22Rv1 (cell line): ENCODE measurements around the gene ADGRB3.
"Not testable (repeated sequence)": the region's sequence is repeated elsewhere in the genome, so short reads cannot be mapped to it uniquely, and the experiment has no call there.

Source experiments
- H3K27ac ChIP-seq: fragments of 450-650 bp; 2 replicates; pipeline ENCODE4 v1.5.1; 2017
- ZFX ChIP-seq: fragments of 450-650 bp; IDR thresholded peaks from 2 replicates; pipeline ENCODE4 v1.6.1; 2017; ENCODE audit warnings: antibody characterized with exemption, borderline replicate concordance
- TF ChIP-seq, protein P1 (sequence below): fragments of 450-650 bp; IDR thresholded peaks from 2 replicates; pipeline ENCODE4 v1.5.1; 2017; ENCODE audit warnings: mild to moderate bottlenecking

The ADGRB3 gene

DNA sequence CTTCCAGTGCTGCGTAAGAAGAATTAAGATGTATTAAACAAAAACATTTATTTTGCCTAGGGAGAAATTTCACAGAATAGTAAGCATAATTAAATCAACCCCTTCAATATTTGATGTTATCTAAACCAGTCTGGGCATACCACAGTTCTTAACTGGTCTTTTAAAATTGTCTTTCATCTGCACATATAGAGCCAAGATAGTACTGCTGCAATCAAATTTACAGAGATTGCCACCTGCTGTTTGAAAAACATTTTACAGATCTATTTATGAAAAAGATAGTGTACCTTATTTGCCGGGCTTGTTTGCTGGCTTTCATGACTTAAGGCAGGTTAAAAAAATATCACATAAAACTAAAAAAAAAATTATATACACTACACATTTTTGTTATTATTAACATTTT lies 323.2 kb downstream of the ADGRB3 start:
- H3K27ac ChIP-seq, result no peak overlapping the region
- TF ChIP-seq, protein P1, sequence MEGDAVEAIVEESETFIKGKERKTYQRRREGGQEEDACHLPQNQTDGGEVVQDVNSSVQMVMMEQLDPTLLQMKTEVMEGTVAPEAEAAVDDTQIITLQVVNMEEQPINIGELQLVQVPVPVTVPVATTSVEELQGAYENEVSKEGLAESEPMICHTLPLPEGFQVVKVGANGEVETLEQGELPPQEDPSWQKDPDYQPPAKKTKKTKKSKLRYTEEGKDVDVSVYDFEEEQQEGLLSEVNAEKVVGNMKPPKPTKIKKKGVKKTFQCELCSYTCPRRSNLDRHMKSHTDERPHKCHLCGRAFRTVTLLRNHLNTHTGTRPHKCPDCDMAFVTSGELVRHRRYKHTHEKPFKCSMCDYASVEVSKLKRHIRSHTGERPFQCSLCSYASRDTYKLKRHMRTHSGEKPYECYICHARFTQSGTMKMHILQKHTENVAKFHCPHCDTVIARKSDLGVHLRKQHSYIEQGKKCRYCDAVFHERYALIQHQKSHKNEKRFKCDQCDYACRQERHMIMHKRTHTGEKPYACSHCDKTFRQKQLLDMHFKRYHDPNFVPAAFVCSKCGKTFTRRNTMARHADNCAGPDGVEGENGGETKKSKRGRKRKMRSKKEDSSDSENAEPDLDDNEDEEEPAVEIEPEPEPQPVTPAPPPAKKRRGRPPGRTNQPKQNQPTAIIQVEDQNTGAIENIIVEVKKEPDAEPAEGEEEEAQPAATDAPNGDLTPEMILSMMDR, result peak; percentile 66
- no peak for TF ChIP-seq ZFX

DNA sequence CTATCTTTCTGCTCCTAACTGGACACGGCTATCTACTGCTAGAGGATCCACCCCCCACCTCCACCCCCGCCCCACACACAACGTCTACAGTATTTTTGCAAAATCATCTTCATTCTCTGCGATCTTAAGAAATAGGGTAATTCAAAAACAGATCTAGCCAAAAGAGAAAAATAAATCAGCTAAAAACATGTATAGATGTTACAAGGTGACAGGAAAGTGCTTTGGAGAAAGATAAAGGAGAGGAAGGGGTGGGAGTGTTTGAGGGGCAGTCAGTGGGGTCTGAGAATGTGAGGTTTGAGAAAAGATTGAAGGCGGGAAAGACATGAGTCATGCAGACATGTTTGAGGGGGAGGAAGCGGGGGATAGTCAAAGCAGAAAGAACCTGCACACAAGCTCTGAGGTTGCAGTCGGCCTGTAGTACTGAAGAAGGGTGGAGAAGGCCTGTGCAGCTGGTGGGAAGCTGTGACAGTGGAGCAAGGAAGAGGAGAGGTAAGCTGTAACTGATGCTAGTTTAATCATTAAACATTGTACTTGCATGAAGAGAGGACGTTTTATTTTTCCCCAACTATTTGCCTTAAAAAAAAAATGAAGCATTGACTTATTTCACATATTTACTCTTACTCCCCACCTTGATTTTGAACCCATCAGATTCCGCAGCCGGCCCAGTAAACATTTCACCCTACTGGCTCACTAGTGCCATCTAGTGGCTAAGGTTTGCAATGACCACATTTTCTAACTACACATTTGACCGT lies 332.6 kb downstream of the ADGRB3 start:
- H3K27ac ChIP-seq, result no peak overlapping the region
- TF ChIP-seq, protein P1, result peak; percentile 94
- no peak for TF ChIP-seq ZFX

- H3K27ac ChIP-seq, result no peak overlapping the region
- TF ChIP-seq, protein P1, result peak; percentile 61
- no peak for TF ChIP-seq ZFX
Measured at GRCh38 chr6:68968301-68968649, 333.2 kb downstream of the ADGRB3 start.

DNA sequence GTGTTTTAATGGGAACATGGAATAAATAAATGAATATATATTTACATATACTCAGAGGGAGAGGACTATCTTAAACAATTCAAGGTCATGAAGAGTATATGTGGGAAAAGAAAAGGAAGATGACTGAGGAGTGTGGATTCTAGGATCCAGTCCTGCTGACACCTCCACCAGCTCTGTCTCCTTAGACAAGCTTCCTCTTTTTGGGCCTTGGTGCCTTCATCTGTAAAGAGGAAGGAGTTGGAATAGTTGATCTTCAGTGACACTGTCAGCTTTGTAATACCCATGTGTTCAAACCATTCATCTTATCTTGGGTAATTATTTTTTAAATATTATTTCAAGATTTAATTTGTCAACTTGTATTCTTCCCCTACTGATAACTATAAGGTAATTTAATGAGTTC lies 338.0 kb downstream of the ADGRB3 start:
- H3K27ac ChIP-seq, result no peak overlapping the region
- TF ChIP-seq ZFX, result no peak
- TF ChIP-seq, protein P1, result no peak

DNA sequence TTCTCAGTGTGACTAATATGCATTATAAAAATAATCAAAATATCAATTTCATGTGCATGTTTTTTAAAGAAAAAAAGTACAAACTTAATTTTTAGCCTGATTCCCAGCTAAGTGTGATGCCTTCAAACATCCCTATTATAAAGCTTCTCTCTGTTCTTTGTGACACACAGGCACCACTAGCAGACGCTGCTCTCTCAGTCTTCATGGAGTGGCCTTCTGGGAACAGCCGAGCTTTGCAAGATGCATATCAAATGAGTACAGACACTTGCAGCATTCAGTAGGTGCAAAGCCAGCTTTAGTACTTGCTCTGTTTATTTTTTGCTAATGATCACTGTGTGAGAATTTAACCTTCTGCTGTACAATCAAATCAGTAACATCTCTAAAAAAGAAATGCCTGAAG lies 340.0 kb downstream of the ADGRB3 start:
- 0 out of 2 replicates have a peak overlapping the region, but pooled peaks have one; percentile 3 for H3K27ac ChIP-seq
- TF ChIP-seq ZFX, result no peak
- TF ChIP-seq, protein P1, result peak; percentile 78

DNA sequence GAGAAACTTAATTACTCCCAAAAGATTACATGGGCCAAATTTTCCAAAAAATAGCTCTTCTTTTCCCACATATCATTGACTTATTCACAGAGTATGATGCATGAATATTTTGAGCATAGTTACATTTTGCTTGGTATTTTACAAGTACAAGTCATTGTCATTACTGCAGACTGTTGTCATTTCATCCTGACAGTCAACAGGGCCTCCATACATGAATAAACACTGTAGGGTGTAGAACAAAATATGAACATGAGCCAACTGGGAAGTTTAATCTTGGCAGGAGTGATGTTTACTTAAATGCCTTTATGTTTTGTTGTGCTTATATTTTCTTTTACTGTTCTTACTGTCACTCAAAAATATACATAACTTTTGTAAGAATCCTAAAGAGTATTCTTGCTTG lies 340.7 kb downstream of the ADGRB3 start:
- H3K27ac ChIP-seq, result no peak overlapping the region
- no peak for TF ChIP-seq ZFX

DNA sequence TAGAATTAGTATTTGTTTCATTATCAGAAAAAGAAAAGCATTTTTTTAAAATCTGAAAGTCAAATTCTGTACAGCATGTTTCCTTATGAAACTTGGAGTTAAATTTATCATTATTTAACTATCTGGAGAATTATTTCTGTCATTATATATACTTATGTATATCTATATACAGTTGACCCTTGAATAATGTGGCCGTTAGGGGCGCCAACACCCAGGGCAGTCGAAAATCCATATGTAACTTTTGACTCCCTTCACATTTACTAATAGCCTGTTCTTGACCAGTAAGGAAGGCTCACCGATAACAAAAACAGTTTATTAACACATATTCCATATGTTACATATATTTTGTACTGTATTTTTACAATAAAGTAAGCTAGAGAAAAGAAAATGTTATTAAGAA lies 341.2 kb downstream of the ADGRB3 start:
- no peak overlapping the region for H3K27ac ChIP-seq
- TF ChIP-seq, protein P1, result peak; percentile 31
- TF ChIP-seq ZFX, result no peak

DNA sequence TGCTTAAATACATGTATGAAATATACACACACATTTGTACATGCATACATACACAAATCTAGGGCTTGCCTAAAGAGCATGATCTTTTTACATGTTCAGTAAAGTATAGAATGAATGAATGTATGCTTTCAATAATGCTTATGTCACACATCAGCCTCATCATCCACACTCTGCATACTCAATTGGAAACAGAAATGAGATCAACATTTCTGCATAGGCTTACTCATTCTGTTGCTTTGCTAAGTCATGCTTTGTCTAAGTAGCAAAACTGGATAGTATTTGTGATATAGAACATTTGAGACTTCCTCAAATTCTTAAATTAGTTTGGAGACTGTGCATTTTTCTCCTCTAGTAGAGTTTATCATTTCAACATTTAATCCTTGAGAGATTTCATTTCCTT lies 343.3 kb downstream of the ADGRB3 start:
- TF ChIP-seq, protein P1, result no peak
- TF ChIP-seq ZFX, result no peak
- H3K27ac ChIP-seq, result no peak overlapping the region

DNA sequence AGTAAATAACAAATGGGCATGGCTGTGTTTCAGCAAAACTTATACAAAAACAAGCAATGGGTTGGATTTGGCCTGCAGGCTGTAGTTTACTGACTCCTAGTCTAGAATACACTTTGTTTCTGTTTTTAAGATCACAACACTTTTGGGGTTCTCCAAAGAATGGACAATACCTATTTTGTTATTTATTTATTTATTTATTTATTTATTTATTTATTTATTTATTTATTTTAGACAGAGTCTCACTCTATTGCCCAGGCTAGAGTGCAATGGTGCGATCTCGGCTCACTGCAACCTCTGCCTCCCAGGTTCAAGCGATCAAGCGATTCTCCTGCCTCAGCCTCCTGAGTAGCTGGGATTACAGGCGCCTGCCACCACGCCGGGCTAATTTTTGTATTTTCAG lies 346.6 kb downstream of the ADGRB3 start:
- not testable (repeated sequence) for H3K27ac ChIP-seq
